ENCODE data around the gene CELF1.
"Not testable (repeated sequence)": the region's sequence is repeated elsewhere in the genome, so short reads cannot be mapped to it uniquely, and the experiment has no call there.

The CELF1 gene

DNA sequence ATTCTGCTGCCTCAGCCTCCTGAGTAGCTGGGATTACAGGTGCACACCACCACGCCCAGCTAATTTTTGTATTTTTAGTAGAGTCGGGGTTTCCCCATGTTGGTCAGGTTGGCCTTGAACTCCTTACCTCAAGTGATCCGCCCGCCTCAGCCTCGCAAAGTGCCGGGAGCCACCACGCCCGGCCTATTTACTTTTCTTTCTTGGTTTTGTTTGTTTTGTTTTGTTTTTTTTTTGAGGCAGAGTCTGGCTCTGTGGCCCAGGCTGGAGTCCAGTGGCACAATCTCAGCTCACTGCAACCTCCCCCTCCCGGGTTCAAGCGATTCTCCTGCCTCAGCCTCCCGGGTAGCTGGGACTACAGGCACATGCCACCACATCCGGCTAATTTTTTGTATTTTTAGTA is 4.1 kb upstream of the CELF1 start:
- not testable (repeated sequence) for H3K9me3 ChIP-seq (ENCODE audit: control insufficient read depth, low read depth, low read length); H3K9ac ChIP-seq (ENCODE audit: low read length); H3K4me1 ChIP-seq (ENCODE audit: control insufficient read depth, low read depth, low read length); H3K36me3 ChIP-seq (ENCODE audit: control insufficient read depth, low read depth, low read length); H3K27me3 ChIP-seq (ENCODE audit: control insufficient read depth, insufficient read depth, low read length); H3K4me3 ChIP-seq (ENCODE audit: low read length); H3K27ac ChIP-seq (ENCODE audit: low read length)

- Histone ChIP-seq H3K27me3 (ENCODE audit: control insufficient read depth, insufficient read depth, low read length) (no peaks in the 10 kb centered on the region), H3K27ac (ENCODE audit: low read length) (peak overlapping the region; percentile 36), H3K4me3 (ENCODE audit: low read length) (peak overlapping the region; percentile 73), H3K4me1 (ENCODE audit: control insufficient read depth, low read depth, low read length) (peaks cover 15% of the 10 kb centered on the region), H3K9ac (ENCODE audit: low read length) (peak overlapping the region; percentile 55), H3K36me3 (ENCODE audit: control insufficient read depth, low read depth, low read length) (peaks cover 4% of the 10 kb centered on the region), H3K9me3 (ENCODE audit: control insufficient read depth, low read depth, low read length) (no peaks in the 10 kb centered on the region)
Measured at GRCh38 chr11:47553406-47553743, 443 bp upstream of the CELF1 start.

DNA sequence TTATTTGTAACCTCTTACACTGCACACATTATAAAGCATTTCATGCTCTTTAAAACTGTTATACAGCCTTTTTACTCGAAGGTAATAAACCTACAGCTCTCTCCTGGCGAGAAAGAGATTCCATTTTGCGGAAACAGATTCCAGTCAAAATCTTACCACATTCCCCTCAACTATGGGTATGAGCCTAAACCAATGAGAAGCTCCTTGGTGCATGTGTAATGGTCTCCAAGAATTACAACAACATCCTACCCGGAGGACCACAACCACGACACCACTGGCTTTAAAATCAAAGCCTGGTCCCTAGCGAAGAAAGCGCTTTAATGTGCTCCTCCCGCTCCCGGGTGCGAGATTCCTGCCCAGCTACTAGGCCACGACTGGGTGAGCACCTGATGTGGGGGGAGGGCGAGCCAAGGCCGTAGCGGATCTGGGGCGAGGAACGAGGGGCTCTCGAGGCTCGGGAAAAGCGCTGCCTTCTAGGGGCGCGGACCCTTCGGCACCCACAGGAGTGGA is 821 bp downstream of the CELF1 start:
- Histone ChIP-seq H3K36me3 (ENCODE audit: control insufficient read depth, low read depth, low read length) (peaks cover 4% of the 10 kb centered on the region), H3K9me3 (ENCODE audit: control insufficient read depth, low read depth, low read length) (no peaks in the 10 kb centered on the region)

DNA sequence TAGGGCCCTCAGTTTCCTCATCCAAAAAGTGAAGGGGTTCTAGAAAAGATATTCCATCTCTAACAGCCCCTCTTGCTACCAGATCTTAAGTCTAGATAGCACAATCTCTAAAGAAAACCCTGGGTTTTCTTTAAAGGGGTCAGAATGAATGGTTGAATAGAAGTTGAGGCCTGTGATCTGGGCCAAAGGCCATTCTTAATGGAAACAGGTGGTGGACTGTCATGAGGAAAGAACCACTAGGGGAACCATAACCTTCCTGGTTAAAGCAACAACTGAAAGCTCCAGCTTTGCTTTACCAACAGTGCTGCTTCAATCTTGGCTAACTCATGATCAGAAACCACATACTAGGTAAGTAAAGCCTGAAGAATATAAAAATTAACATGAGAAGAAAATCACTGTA is 1.8 kb downstream of the CELF1 start:
- H3K9me3 ChIP-seq (ENCODE audit: control insufficient read depth, low read depth, low read length): no peaks in the 10 kb centered on the region
- peak overlapping the region; percentile 73 for H3K4me3 ChIP-seq (ENCODE audit: low read length)
- no peak overlapping the region for H3K27ac ChIP-seq (ENCODE audit: low read length)
- no peak overlapping the region for H3K9ac ChIP-seq (ENCODE audit: low read length)
- no peaks in the 10 kb centered on the region for H3K27me3 ChIP-seq (ENCODE audit: control insufficient read depth, insufficient read depth, low read length)
- peaks cover 15% of the 10 kb centered on the region for H3K4me1 ChIP-seq (ENCODE audit: control insufficient read depth, low read depth, low read length)
- H3K36me3 ChIP-seq (ENCODE audit: control insufficient read depth, low read depth, low read length): peaks cover 4% of the 10 kb centered on the region

More for the DNA sequence above, 821 bp downstream of the CELF1 start:
- H3K27me3 ChIP-seq (ENCODE audit: control insufficient read depth, insufficient read depth, low read length): no peaks in the 10 kb centered on the region
- H3K4me3 ChIP-seq (ENCODE audit: low read length): peak overlapping the region; percentile 73
- H3K27ac ChIP-seq (ENCODE audit: low read length): peak overlapping the region; percentile 32
- peaks cover 15% of the 10 kb centered on the region for H3K4me1 ChIP-seq (ENCODE audit: control insufficient read depth, low read depth, low read length)
- H3K9ac ChIP-seq (ENCODE audit: low read length): peak overlapping the region; percentile 88

- Histone ChIP-seq H3K27me3 (ENCODE audit: control insufficient read depth, insufficient read depth, low read length) (no peaks in the 10 kb centered on the region), H3K4me3 (ENCODE audit: low read length) (peak overlapping the region; percentile 73), H3K36me3 (ENCODE audit: control insufficient read depth, low read depth, low read length) (peaks cover 4% of the 10 kb centered on the region), H3K9me3 (ENCODE audit: control insufficient read depth, low read depth, low read length) (no peaks in the 10 kb centered on the region), H3K9ac (ENCODE audit: low read length) (no peak overlapping the region), H3K27ac (ENCODE audit: low read length) (no peak overlapping the region), H3K4me1 (ENCODE audit: control insufficient read depth, low read depth, low read length) (peaks cover 15% of the 10 kb centered on the region)
Measured at GRCh38 chr11:47550288-47551047, 2.5 kb downstream of the CELF1 start.

DNA sequence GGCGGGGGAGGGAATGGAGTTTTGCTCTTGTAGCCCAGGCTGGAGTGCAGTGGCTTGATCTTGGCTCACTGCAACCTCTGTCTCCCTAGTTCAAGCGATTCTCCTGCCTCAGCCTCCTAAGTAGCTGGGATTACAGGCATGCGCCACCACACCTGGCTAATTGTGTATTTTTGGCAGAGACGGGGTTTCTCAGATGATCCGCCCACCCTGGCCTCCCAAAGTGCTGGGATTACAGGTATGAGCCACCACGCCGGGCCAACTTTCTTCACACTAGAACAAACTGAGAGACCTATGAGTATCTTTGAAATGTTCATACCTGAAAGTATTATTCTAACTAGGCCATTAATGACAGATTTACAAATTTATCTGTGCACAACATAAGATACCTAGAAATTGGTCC is 6.7 kb downstream of the CELF1 start:
- not testable (repeated sequence) for H3K9me3 ChIP-seq (ENCODE audit: control insufficient read depth, low read depth, low read length); H3K4me1 ChIP-seq (ENCODE audit: control insufficient read depth, low read depth, low read length); H3K27me3 ChIP-seq (ENCODE audit: control insufficient read depth, insufficient read depth, low read length); H3K36me3 ChIP-seq (ENCODE audit: control insufficient read depth, low read depth, low read length); H3K9ac ChIP-seq (ENCODE audit: low read length); H3K4me3 ChIP-seq (ENCODE audit: low read length); H3K27ac ChIP-seq (ENCODE audit: low read length)

DNA sequence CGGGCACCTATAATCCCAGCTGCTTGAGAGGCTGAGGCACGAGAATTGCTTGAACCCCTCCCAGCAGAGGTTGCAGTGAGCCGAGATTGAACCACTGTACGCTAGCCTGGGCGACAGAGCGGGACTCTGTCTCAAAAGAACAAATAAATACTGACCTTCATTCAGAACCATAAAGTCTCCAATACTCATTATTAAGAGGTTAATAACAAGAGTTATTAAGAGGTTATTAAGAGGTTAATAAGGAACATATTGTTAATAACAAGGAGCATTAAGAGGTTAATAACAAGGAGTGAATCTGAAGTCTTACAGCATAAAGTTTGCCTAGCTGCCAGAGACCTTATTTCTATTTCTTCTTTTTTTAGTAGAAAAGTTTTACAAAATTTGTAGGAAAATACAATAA is 7.6 kb downstream of the CELF1 start:
- no peaks in the 10 kb centered on the region for H3K4me1 ChIP-seq (ENCODE audit: control insufficient read depth, low read depth, low read length)
- no peaks in the 10 kb centered on the region for H3K9me3 ChIP-seq (ENCODE audit: control insufficient read depth, low read depth, low read length)
- no peaks in the 10 kb centered on the region for H3K27me3 ChIP-seq (ENCODE audit: control insufficient read depth, insufficient read depth, low read length)
- no peaks in the 10 kb centered on the region for H3K36me3 ChIP-seq (ENCODE audit: control insufficient read depth, low read depth, low read length)
- H3K27ac ChIP-seq (ENCODE audit: low read length): no peak overlapping the region
- H3K9ac ChIP-seq (ENCODE audit: low read length): no peak overlapping the region
- H3K4me3 ChIP-seq (ENCODE audit: low read length): no peak overlapping the region

- no peak overlapping the region for H3K9ac ChIP-seq (ENCODE audit: low read length)
- H3K27ac ChIP-seq (ENCODE audit: low read length): no peak overlapping the region
- H3K9me3 ChIP-seq (ENCODE audit: control insufficient read depth, low read depth, low read length): no peaks in the 10 kb centered on the region
- no peaks in the 10 kb centered on the region for H3K4me1 ChIP-seq (ENCODE audit: control insufficient read depth, low read depth, low read length)
- H3K4me3 ChIP-seq (ENCODE audit: low read length): no peak overlapping the region
- H3K27me3 ChIP-seq (ENCODE audit: control insufficient read depth, insufficient read depth, low read length): no peaks in the 10 kb centered on the region
- H3K36me3 ChIP-seq (ENCODE audit: control insufficient read depth, low read depth, low read length): no peaks in the 10 kb centered on the region
Measured at GRCh38 chr11:47541070-47541469, 11.9 kb downstream of the CELF1 start.

DNA sequence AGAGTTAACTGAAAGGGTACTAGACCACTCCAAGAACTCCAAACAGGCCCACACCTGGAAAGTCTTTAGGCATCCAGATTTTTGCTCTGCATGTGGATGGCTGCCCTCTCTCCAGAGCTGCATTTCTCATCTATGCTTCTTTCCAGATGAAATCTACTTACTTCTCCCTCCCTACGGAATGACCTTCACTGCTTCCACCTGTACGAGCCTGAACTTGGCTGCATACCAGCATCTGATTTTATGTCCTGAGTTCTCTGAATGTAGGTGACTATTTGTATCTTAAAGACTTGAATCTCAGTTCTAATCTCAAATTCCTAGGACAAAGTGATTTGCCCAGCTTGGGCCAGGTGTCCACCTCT is 13.3 kb downstream of the CELF1 start:
- H3K36me3 ChIP-seq (ENCODE audit: control insufficient read depth, low read depth, low read length): no peaks in the 10 kb centered on the region
- no peaks in the 10 kb centered on the region for H3K9me3 ChIP-seq (ENCODE audit: control insufficient read depth, low read depth, low read length)
- no peak overlapping the region for H3K9ac ChIP-seq (ENCODE audit: low read length)
- H3K4me3 ChIP-seq (ENCODE audit: low read length): no peak overlapping the region
- no peaks in the 10 kb centered on the region for H3K4me1 ChIP-seq (ENCODE audit: control insufficient read depth, low read depth, low read length)
- H3K27ac ChIP-seq (ENCODE audit: low read length): no peak overlapping the region
- no peaks in the 10 kb centered on the region for H3K27me3 ChIP-seq (ENCODE audit: control insufficient read depth, insufficient read depth, low read length)

GRCh38 chr11:47538741-47539565 is 14.0 kb downstream of the CELF1 start:
- Histone ChIP-seq H3K4me3 (ENCODE audit: low read length) (no peak overlapping the region), H3K9me3 (ENCODE audit: control insufficient read depth, low read depth, low read length) (no peaks in the 10 kb centered on the region), H3K4me1 (ENCODE audit: control insufficient read depth, low read depth, low read length) (no peaks in the 10 kb centered on the region), H3K27me3 (ENCODE audit: control insufficient read depth, insufficient read depth, low read length) (no peaks in the 10 kb centered on the region), H3K36me3 (ENCODE audit: control insufficient read depth, low read depth, low read length) (no peaks in the 10 kb centered on the region), H3K27ac (ENCODE audit: low read length) (peak overlapping the region; percentile 47), H3K9ac (ENCODE audit: low read length) (no peak overlapping the region)

DNA sequence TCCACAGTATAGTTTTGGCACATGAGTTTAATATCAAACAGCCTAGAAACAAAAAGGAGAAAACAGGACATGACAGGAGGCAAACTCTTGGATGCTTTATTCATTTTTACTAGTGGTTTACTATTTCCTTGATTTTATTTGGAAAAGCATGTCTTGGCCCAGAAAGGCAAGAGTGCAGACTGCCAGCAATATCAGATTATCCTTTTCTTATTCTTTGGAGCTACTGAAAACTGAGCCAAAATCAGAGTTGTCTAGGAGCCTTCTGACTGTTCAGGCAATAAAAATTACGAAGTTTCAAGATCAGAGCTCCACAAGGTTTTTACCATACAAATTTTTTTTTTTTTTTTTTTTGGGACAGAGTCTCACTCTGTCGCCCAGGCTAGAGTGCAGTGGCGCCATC is 16.0 kb downstream of the CELF1 start:
- Histone ChIP-seq H3K9me3 (ENCODE audit: control insufficient read depth, low read depth, low read length) (no peaks in the 10 kb centered on the region), H3K36me3 (ENCODE audit: control insufficient read depth, low read depth, low read length) (no peaks in the 10 kb centered on the region), H3K4me1 (ENCODE audit: control insufficient read depth, low read depth, low read length) (peaks cover 7% of the 10 kb centered on the region), H3K27ac (ENCODE audit: low read length) (no peak overlapping the region), H3K4me3 (ENCODE audit: low read length) (no peak overlapping the region), H3K9ac (ENCODE audit: low read length) (no peak overlapping the region), H3K27me3 (ENCODE audit: control insufficient read depth, insufficient read depth, low read length) (no peaks in the 10 kb centered on the region)

All from iPS-18a (cell line).